Measurements from ENCODE around the gene GSTO2. TPM values are rescaled to one million over a fixed set of nuclear protein-coding genes. Genes with fewer than 3 reads are reported as not detected.

The GSTO2 gene
- total RNA-seq, 2 experiments from 2014 or later, result 1.6 TPM

DNA sequence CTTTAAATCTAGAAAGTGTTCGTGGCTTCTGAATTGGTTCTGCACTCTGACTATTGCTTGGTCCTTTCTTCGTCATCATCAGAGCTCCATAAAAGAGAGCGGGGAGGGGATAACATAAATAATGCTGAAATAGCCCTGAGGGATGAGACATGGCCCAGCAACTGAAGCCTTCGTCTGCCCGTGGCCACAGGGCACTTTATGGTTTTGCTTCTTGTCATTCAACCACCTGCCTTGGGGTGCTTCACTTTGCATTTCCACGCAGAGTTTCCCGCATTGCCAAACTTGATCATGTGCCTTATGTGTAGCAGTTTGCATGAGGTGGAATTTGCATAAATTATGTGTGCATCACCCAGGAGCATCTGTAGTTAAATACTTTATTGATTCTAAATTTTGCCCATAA, 15.9 kb downstream of the GSTO2 start:
- no peak overlapping the region for H3K4me3 ChIP-seq (ENCODE audit: low read depth, low read length, poor library complexity, severe bottlenecking)
- no peak overlapping the region for H3K4me2 ChIP-seq (ENCODE audit: low read length)
- H3K27ac ChIP-seq (ENCODE audit: low read depth, low read length, poor library complexity, severe bottlenecking), result no peak overlapping the region
- TF ChIP-seq, protein P1, sequence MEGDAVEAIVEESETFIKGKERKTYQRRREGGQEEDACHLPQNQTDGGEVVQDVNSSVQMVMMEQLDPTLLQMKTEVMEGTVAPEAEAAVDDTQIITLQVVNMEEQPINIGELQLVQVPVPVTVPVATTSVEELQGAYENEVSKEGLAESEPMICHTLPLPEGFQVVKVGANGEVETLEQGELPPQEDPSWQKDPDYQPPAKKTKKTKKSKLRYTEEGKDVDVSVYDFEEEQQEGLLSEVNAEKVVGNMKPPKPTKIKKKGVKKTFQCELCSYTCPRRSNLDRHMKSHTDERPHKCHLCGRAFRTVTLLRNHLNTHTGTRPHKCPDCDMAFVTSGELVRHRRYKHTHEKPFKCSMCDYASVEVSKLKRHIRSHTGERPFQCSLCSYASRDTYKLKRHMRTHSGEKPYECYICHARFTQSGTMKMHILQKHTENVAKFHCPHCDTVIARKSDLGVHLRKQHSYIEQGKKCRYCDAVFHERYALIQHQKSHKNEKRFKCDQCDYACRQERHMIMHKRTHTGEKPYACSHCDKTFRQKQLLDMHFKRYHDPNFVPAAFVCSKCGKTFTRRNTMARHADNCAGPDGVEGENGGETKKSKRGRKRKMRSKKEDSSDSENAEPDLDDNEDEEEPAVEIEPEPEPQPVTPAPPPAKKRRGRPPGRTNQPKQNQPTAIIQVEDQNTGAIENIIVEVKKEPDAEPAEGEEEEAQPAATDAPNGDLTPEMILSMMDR (conservative IDR thresholded peaks at IDR 0.05; ENCODE audit: low read length), result no peak
- TF ChIP-seq EZH2phosphoT487 (IDR thresholded peaks at IDR 0.05; ENCODE audit: borderline replicate concordance, low read depth, low read length), result no peak
- H3K9me2 ChIP-seq (ENCODE audit: insufficient read depth, low read length), result no peaks in the 10 kb centered on the region
- ChIA-PET POLR2A (interaction anchor here (0.7 kb wide), 1 partner anchor 25 kb away, joined by 4 read pairs; no protein-coding TSS in a partner anchor), CTCF (ENCODE audit: unreplicated experiment) (no interaction called here)
- H4K20me1 ChIP-seq (ENCODE audit: insufficient read depth, low read length), result no peaks in the 10 kb centered on the region
- no peak for DNase-seq (ENCODE audit: low spot score)
- intact Hi-C loops (cut with micrococcal nuclease; ENCODE audit: unreplicated experiment), result no loop called here
- H3K36me3 ChIP-seq (ENCODE audit: insufficient read depth, low read length), result no peaks in the 10 kb centered on the region
- no peaks in the 10 kb centered on the region for H3K9me3 ChIP-seq (ENCODE audit: low read length)
- H3K4me1 ChIP-seq (ENCODE audit: insufficient read depth, low read length, poor library complexity, severe bottlenecking), result no peaks in the 10 kb centered on the region
- H2AFZ ChIP-seq (ENCODE audit: low read length), result no peak overlapping the region
- no peaks in the 10 kb centered on the region for H3K79me2 ChIP-seq (ENCODE audit: insufficient read depth, low read depth, low read length)
- no TSS peak for BruUV-seq (replicated peaks)

GRCh38 chr10:104286939-104287338, 18.0 kb downstream of the GSTO2 start:
- no peaks in the 10 kb centered on the region for H3K36me3 ChIP-seq (ENCODE audit: insufficient read depth, low read length)
- ChIA-PET POLR2A (interaction anchor here (0.8 to 1.4 kb wide), 3 partner anchors 9 to 17 kb away, joined by 3 to 6 read pairs (median 4); no protein-coding TSS in a partner anchor), CTCF (ENCODE audit: unreplicated experiment) (no interaction called here)
- H2AFZ ChIP-seq (ENCODE audit: low read length), result no peak overlapping the region
- no peak for TF ChIP-seq EZH2phosphoT487 (IDR thresholded peaks at IDR 0.05; ENCODE audit: borderline replicate concordance, low read depth, low read length)
- TF ChIP-seq, protein P1 (conservative IDR thresholded peaks at IDR 0.05; ENCODE audit: low read length), result no peak
- no peak overlapping the region for H3K27ac ChIP-seq (ENCODE audit: low read depth, low read length, poor library complexity, severe bottlenecking)
- no peaks in the 10 kb centered on the region for H3K79me2 ChIP-seq (ENCODE audit: insufficient read depth, low read depth, low read length)
- no peak overlapping the region for H3K4me3 ChIP-seq (ENCODE audit: low read depth, low read length, poor library complexity, severe bottlenecking)
- H4K20me1 ChIP-seq (ENCODE audit: insufficient read depth, low read length), result no peaks in the 10 kb centered on the region
- H3K4me1 ChIP-seq (ENCODE audit: insufficient read depth, low read length, poor library complexity, severe bottlenecking), result no peaks in the 10 kb centered on the region
- 0 out of 2 replicates have a peak overlapping the region, but pooled peaks have one; percentile 7 for H3K4me2 ChIP-seq (ENCODE audit: low read length)
- DNase-seq (ENCODE audit: low spot score), result no peak
- no TSS peak for BruUV-seq (replicated peaks)
- intact Hi-C loops (cut with micrococcal nuclease; ENCODE audit: unreplicated experiment), result no loop called here
- H3K9me3 ChIP-seq (ENCODE audit: low read length), result no peaks in the 10 kb centered on the region
- H3K9me2 ChIP-seq (ENCODE audit: insufficient read depth, low read length), result no peaks in the 10 kb centered on the region

DNA sequence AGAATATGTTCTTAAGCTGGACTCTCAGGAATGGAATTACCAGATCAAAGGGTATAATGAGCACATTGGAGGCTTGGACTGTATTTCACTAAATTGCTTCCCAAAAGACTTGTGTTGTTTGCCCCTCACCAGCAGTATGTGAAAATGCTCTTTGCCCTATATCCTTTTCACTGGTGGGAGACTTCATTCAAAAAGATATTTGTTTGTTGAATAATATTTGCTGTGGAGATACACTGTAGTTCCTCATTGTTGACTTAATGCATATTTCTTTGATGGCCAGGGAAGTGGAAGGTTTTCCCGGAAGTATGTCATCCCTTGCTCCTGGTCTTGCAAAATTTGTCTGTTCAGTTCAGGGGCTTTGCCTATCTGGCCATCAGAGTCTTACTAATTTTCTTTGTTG, 19.4 kb downstream of the GSTO2 start:
- H3K4me2 ChIP-seq (ENCODE audit: low read length), result no peak overlapping the region
- intact Hi-C loops (cut with micrococcal nuclease; ENCODE audit: unreplicated experiment), result no loop called here
- no peaks in the 10 kb centered on the region for H3K9me3 ChIP-seq (ENCODE audit: low read length)
- H3K4me1 ChIP-seq (ENCODE audit: insufficient read depth, low read length, poor library complexity, severe bottlenecking), result no peaks in the 10 kb centered on the region
- no peak overlapping the region for H2AFZ ChIP-seq (ENCODE audit: low read length)
- ChIA-PET CTCF (ENCODE audit: unreplicated experiment) (no interaction called here), POLR2A (no interaction called here)
- H3K36me3 ChIP-seq (ENCODE audit: insufficient read depth, low read length), result no peaks in the 10 kb centered on the region
- DNase-seq (ENCODE audit: low spot score), result no peak
- no peak overlapping the region for H3K4me3 ChIP-seq (ENCODE audit: low read depth, low read length, poor library complexity, severe bottlenecking)
- BruUV-seq (replicated peaks), result no TSS peak
- H3K9me2 ChIP-seq (ENCODE audit: insufficient read depth, low read length), result no peaks in the 10 kb centered on the region
- no peak overlapping the region for H3K27ac ChIP-seq (ENCODE audit: low read depth, low read length, poor library complexity, severe bottlenecking)
- H3K79me2 ChIP-seq (ENCODE audit: insufficient read depth, low read depth, low read length), result no peaks in the 10 kb centered on the region
- H4K20me1 ChIP-seq (ENCODE audit: insufficient read depth, low read length), result no peaks in the 10 kb centered on the region
- TF ChIP-seq, protein P1 (conservative IDR thresholded peaks at IDR 0.05; ENCODE audit: low read length), result no peak
- TF ChIP-seq EZH2phosphoT487 (IDR thresholded peaks at IDR 0.05; ENCODE audit: borderline replicate concordance, low read depth, low read length), result no peak
